ENCODE results near the gene FAM98A. TPM values are rescaled to one million over a fixed set of nuclear protein-coding genes. Genes with fewer than 3 reads are reported as not detected.

FAM98A gene
- 10 to 100 TPM; 33.4 to 33.9 TPM for total RNA-seq

DNA sequence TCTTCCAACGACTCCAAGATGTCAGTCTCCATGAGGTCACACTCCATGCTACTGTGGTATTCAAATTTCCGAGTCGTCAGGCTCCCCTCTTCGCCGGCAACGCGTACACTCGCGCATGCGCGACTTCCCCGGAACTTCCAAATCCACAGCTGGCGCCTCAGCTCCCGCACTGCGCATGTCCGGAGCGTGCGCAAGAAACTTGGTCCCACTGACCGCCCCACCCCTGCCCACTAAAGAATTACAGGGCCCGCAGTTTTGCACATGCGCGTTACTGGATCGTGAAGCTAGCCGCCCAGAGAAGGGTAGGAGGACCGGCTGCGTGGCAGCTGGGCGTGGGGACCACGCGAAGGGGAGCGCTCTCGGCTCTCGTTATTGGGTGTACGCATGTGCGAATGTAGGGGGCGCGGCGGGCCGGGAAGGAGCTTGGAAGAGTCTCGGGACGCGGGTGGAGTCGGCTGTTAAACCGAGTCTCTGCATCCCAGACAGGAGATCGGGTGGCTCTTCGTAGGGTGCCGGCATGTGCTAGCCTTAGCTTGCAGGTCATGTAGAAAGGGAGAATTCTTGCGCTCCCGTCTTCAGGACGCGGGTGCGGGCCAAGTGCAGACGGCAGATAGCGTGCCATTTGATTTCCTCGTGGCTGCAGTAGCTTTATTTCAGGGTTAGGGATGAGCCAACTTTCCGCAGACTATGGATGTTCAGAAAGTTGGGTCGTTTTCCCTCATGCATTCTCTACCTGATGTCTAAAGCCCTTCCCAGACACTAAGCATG is at the start of gene FAM98A:
Gene FAM98A, minus strand, starts transcription at position 125 of the 768 bp plus-strand sequence. Its CDS starts 78 bp downstream, at position 47.
- peak; percentile 99 for DNase-seq
- Mint-ChIP-seq H3K27me3 (ENCODE audit: low read depth) (no peaks in the 10 kb centered on the region), H3K4me1 (ENCODE audit: low read depth) (peaks cover 22% of the 10 kb centered on the region), H3K9me3 (ENCODE audit: insufficient read depth) (no peaks in the 10 kb centered on the region), H3K36me3 (ENCODE audit: low read depth) (peaks cover 10% of the 10 kb centered on the region), H3K27ac (peak within 1 kb of the TSS; percentile 96), H3K4me3 (peak within 1 kb of the TSS; percentile 98)
- ChIA-PET POLR2A (interaction anchor here (0.6 to 2.1 kb wide), 5 partner anchors 13 to 380 kb away, joined by 3 to 27 read pairs (median 3); partner anchors contain the start of gene RASGRP3), CTCF (interaction anchor here (0.8 to 3.8 kb wide), 8 partner anchors 9 to 204 kb away, joined by 3 to 26 read pairs (median 4); no protein-coding TSS in a partner anchor)
- ATAC-seq, result peak; percentile 94

DNA sequence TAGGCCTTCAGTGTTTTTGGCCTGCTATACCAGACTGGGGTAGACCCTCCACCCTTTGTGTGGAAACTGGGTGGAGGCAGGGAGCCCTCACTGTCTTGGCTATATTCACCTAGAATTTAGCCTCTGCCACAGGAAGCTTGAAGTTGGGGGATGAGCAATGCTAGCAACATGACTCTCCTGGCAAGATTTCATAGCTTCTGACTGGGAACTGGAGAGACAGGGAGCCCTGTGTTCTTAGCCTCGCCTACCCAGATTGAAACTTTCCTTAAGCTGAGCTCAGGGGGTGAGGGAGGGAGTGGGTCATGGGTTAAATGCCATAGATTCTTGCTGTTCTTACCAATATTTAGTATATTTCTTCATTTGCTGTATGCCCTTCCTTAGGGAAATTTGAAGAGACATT is 46.8 kb upstream of the FAM98A start:
- Mint-ChIP-seq H3K27me3 (ENCODE audit: low read depth) (peaks cover 2% of the 10 kb centered on the region), H3K4me1 (ENCODE audit: low read depth) (no peaks in the 10 kb centered on the region), H3K27ac (no peak overlapping the region), H3K36me3 (ENCODE audit: low read depth) (no peaks in the 10 kb centered on the region), H3K4me3 (no peak overlapping the region), H3K9me3 (ENCODE audit: insufficient read depth) (no peaks in the 10 kb centered on the region)
- ChIA-PET CTCF (no interaction called here), POLR2A (no interaction called here)
- ATAC-seq (no peak), DNase-seq (no peak)

DNA sequence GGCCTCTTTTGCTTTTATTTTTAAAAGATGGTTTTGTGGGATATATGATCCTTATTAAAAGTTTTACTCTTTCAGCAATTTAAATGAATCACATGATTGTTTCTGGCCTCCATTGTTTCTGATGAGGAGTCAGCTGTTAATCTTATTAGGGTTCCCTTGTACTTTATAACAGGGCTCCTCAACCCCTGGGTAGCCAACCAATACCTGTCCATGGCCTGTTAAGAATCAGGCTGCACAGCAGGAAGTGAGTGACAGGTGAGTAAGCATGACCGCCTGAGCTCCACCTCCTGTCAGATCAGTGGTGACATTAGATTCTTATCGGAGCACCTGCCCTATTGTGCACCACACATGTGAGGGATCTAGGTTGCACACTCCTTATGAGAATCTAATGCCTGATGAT is 45.1 kb upstream of the FAM98A start:
- Mint-ChIP-seq H3K4me1 (ENCODE audit: low read depth) (no peaks in the 10 kb centered on the region), H3K36me3 (ENCODE audit: low read depth) (no peaks in the 10 kb centered on the region), H3K4me3 (no peak overlapping the region), H3K27me3 (ENCODE audit: low read depth) (peaks cover 2% of the 10 kb centered on the region), H3K27ac (no peak overlapping the region), H3K9me3 (ENCODE audit: insufficient read depth) (no peaks in the 10 kb centered on the region)
- POLR2A ChIA-PET, result no interaction called here
- ATAC-seq, result no peak
- CTCF ChIA-PET, result no interaction called here
- no peak for DNase-seq

DNA sequence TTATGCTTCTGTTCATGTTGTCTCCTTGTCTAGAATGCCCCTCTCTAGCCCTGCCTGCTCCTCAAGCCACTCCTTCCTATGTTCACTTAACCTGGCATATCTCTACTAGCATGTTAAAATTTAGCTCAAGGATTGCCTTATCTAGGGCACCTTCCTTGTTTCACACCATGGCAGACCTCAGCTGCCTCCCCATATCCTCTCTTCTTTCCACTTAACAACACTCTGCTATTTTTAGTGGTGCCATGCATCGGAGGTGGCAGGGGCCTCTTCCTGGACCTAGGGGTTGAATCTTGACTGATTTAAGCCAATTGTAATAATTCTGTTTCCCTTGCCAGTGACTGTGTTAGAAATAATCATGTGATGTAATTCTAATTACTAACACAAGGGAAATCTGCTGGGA is 36.9 kb upstream of the FAM98A start:
- ChIA-PET CTCF (interaction anchor here (0.8 kb wide), 1 partner anchor 15 kb away, joined by 3 read pairs; no protein-coding TSS in a partner anchor), POLR2A (no interaction called here)
- H3K27ac Mint-ChIP-seq, result no peak overlapping the region
- no peaks in the 10 kb centered on the region for H3K36me3 Mint-ChIP-seq (ENCODE audit: low read depth)
- ATAC-seq, result no peak
- no peaks in the 10 kb centered on the region for H3K27me3 Mint-ChIP-seq (ENCODE audit: low read depth)
- no peaks in the 10 kb centered on the region for H3K9me3 Mint-ChIP-seq (ENCODE audit: insufficient read depth)
- no peaks in the 10 kb centered on the region for H3K4me1 Mint-ChIP-seq (ENCODE audit: low read depth)
- H3K4me3 Mint-ChIP-seq, result no peak overlapping the region
- DNase-seq, result no peak

DNA sequence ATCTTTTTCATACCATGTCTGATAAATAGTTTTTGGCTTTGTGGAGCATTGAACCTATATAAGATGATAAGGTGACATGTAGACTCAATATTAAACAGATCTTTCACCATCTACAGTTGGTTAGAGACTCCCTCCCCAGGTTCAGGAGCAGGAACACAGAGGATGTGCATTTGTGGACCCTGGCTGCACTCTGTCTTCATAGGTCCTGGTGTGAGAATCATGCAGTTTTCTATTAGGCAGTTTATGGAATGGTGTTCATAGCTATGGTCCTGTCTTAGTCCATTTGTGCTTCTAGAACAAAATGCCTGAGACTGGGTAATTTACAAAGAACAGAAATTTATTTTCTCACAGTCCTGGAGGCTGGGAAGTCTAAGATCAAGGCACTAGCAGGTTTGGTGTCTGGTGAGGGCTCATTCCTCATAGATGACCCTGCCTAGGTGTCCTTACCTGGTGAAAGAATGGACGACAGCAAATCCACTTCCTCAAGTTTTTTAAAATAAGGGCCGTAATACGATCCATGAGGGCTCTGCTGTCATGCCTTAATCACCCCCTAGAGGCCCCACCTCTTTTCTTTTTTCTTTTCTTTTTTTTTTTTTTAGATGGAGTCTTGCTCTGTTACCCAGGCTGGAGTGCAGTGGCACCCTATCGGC is 35.3 kb upstream of the FAM98A start:
- ATAC-seq (no peak), DNase-seq (no peak)
- ChIA-PET CTCF (no interaction called here), POLR2A (no interaction called here)
- Mint-ChIP-seq H3K4me3 (no peak overlapping the region), H3K36me3 (ENCODE audit: low read depth) (no peaks in the 10 kb centered on the region), H3K9me3 (ENCODE audit: insufficient read depth) (no peaks in the 10 kb centered on the region), H3K27ac (no peak overlapping the region), H3K27me3 (ENCODE audit: low read depth) (no peaks in the 10 kb centered on the region), H3K4me1 (ENCODE audit: low read depth) (no peaks in the 10 kb centered on the region)

DNA sequence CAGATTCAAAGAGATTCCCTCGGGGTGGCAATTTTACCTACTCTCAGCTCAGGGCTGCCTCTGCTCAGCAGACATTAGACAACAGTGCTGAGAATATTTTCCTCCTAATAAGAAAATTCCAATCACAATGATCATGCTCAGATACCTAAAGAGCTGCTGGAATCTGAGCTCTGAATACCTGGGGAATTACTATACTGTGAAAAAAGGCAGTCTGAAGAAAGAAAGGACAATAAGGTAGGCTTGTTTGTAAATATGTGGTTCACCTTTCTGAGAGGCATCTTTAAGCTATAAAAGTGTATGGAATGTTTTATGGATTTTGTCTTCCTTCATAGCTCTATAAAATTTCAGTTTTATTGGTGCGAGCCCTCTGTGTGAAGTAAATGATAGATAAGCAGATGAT is 34.2 kb upstream of the FAM98A start:
- H3K27ac Mint-ChIP-seq, result no peak overlapping the region
- no peak overlapping the region for H3K4me3 Mint-ChIP-seq
- H3K36me3 Mint-ChIP-seq (ENCODE audit: low read depth), result no peaks in the 10 kb centered on the region
- POLR2A ChIA-PET, result no interaction called here
- H3K4me1 Mint-ChIP-seq (ENCODE audit: low read depth), result no peaks in the 10 kb centered on the region
- H3K27me3 Mint-ChIP-seq (ENCODE audit: low read depth), result no peaks in the 10 kb centered on the region
- ATAC-seq, result no peak
- CTCF ChIA-PET, result no interaction called here
- H3K9me3 Mint-ChIP-seq (ENCODE audit: insufficient read depth), result no peaks in the 10 kb centered on the region
- DNase-seq, result no peak

DNA sequence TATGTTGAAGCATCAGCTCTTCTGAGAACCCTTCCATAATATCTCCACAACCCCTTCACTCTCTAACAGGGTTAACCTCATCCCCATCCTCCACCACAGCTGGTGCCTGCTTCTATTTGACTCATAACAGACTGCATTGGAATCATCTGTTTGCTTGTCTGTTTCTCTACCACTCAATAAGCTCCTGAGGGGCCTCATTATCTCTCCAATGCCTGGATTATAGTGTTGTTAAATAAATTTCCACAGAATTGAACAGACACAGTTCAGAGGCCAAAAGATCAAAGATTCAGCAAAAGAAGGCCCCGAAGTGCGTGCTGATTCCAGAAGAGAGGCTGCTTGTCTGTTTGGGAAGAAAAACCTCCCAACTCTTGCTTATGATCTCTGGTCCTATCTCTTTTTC is 33.7 kb upstream of the FAM98A start:
- POLR2A ChIA-PET, result no interaction called here
- no peak overlapping the region for H3K27ac Mint-ChIP-seq
- H3K27me3 Mint-ChIP-seq (ENCODE audit: low read depth), result no peaks in the 10 kb centered on the region
- CTCF ChIA-PET, result no interaction called here
- no peaks in the 10 kb centered on the region for H3K9me3 Mint-ChIP-seq (ENCODE audit: insufficient read depth)
- ATAC-seq (no peak), DNase-seq (no peak)
- no peaks in the 10 kb centered on the region for H3K36me3 Mint-ChIP-seq (ENCODE audit: low read depth)
- no peak overlapping the region for H3K4me3 Mint-ChIP-seq
- no peaks in the 10 kb centered on the region for H3K4me1 Mint-ChIP-seq (ENCODE audit: low read depth)

DNA sequence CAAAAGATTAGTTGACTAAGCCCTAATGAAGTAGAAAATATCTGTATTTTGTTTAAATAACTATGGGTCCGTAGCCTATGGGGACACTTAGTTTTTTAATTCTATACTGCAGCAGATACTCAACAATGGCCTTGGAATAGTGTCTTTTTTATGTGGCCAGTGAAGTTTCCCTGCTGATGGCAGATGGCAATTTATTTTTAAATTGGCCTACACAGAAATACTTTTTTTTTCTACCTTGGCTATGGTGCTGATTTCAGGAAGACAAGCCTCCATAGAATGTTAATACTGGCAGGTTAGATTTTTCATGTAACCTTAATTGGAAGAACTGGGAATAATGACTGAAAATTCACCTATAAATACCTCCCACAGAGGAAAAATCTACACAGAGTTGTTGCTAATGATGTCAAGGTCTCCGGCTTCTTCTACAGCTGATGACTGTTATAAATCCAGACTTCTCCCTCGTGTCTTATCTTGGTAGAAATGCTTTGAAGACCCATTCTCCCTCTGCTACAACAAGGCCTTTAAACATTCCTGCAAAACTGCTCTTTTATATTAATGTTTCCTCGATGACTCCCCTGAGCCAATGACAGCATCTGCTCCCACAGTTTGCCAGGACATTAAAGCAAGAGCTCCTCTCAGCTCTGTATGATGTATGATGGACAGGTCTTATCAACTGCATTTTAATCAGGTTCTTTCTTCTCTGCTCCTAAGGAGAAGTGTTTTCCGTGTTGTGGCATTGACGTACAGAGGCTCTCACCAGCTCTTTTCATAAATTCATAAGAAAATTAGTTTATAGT is 29.1 kb upstream of the FAM98A start:
- Mint-ChIP-seq H3K9me3 (ENCODE audit: insufficient read depth) (no peaks in the 10 kb centered on the region), H3K27me3 (ENCODE audit: low read depth) (no peaks in the 10 kb centered on the region), H3K27ac (no peak overlapping the region), H3K4me1 (ENCODE audit: low read depth) (no peaks in the 10 kb centered on the region), H3K4me3 (no peak overlapping the region), H3K36me3 (ENCODE audit: low read depth) (no peaks in the 10 kb centered on the region)
- no peak for DNase-seq
- ChIA-PET CTCF (no interaction called here), POLR2A (no interaction called here)
- no peak for ATAC-seq

DNA sequence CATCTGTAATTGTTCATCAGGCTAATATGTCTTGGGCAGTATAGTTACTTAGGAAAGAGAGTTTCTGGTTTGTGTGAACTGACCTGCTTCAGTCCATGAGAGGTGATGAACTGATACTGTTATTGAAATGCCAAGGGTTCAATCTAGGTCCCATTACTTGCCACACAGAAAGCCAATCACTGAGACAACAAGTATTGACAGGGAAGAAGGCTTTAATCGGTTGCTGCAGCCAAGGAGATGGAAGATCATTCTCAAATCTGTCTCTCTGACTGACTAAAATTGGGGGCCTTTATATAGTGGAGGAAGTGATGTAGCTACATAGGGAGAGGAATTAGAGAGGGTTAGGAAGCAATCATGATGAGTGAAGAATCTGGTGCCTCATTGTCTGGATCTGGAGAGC is 19.9 kb upstream of the FAM98A start:
- Mint-ChIP-seq H3K9me3 (ENCODE audit: insufficient read depth) (peaks cover 35% of the 10 kb centered on the region), H3K36me3 (ENCODE audit: low read depth) (no peaks in the 10 kb centered on the region), H3K4me3 (no peak overlapping the region), H3K27me3 (ENCODE audit: low read depth) (no peaks in the 10 kb centered on the region), H3K27ac (no peak overlapping the region), H3K4me1 (ENCODE audit: low read depth) (no peaks in the 10 kb centered on the region)
- no peak for DNase-seq
- CTCF ChIA-PET, result no interaction called here
- POLR2A ChIA-PET, result no interaction called here
- ATAC-seq, result no peak

DNA sequence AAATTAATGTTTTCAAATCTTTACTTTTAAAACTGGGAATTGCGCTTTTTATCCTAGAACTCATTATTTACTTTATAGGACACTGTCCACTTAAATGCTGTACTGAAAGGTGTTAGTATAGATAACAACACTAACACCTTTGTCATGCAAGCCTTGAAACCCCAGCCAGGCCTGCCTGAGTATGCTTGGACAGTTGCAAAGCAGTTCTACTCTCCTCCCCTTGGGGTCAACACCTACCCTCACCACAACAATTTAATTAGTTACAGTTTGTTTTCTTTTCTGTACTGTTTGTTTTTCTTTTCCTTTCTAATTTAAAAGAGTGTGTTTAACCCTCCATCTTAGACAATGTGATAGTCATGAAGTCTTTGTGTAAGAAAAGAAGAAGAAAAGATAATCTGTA is 18.9 kb upstream of the FAM98A start:
- no peaks in the 10 kb centered on the region for H3K4me1 Mint-ChIP-seq (ENCODE audit: low read depth)
- no peak overlapping the region for H3K4me3 Mint-ChIP-seq
- POLR2A ChIA-PET, result no interaction called here
- no peak overlapping the region for H3K27ac Mint-ChIP-seq
- no peaks in the 10 kb centered on the region for H3K27me3 Mint-ChIP-seq (ENCODE audit: low read depth)
- CTCF ChIA-PET, result no interaction called here
- DNase-seq (no peak), ATAC-seq (no peak)
- peaks cover 35% of the 10 kb centered on the region for H3K9me3 Mint-ChIP-seq (ENCODE audit: insufficient read depth)
- no peaks in the 10 kb centered on the region for H3K36me3 Mint-ChIP-seq (ENCODE audit: low read depth)

DNA sequence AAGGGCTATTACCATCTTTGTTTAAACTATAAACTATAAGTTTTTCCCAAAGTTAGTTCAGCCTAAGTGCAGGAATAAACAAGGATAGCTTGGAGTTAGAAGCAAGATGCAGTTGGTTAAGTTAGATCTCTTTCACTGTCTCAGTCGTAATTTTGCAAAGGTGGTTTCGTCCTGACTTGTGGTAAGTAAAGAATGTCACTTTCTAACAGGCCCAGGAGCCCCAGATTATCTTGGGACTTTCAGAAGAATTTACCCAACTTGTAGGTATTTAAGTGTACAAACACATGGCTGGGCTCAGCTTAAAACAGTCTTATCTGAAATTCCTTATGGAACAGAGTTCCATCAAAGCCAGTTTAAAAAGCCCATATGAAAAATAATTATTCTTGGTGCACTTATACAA is 18.3 kb upstream of the FAM98A start:
- no peak overlapping the region for H3K27ac Mint-ChIP-seq
- POLR2A ChIA-PET, result no interaction called here
- CTCF ChIA-PET, result no interaction called here

DNA sequence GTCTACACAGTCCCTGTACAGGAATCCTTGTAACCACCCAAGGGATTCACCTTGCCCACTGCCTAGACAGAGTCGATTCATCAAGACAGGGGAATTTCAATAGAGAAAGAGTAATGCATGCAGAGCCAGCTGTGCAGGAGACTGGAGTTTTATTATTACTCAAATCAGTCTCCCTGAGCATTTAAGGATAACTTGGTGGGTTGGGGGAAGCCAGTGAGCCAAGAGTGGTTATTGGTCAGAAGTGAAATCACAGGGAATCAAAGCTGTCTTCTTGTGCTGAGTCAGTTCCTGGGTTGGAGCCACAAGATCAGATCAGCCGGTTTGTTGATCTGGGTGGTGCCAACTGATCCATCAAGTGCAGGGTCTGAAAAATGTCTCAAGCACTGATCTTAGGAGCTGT is 17.8 kb upstream of the FAM98A start:
- no peak for ATAC-seq
- H3K4me1 Mint-ChIP-seq (ENCODE audit: low read depth), result no peaks in the 10 kb centered on the region

More for the DNA sequence above, 18.3 kb upstream of the FAM98A start:
- ATAC-seq (no peak), DNase-seq (no peak)
- H3K27me3 Mint-ChIP-seq (ENCODE audit: low read depth), result no peaks in the 10 kb centered on the region
- no peak overlapping the region for H3K4me3 Mint-ChIP-seq
- no peaks in the 10 kb centered on the region for H3K36me3 Mint-ChIP-seq (ENCODE audit: low read depth)
- no peaks in the 10 kb centered on the region for H3K4me1 Mint-ChIP-seq (ENCODE audit: low read depth)
- peaks cover 35% of the 10 kb centered on the region for H3K9me3 Mint-ChIP-seq (ENCODE audit: insufficient read depth)

More for the DNA sequence above, 17.8 kb upstream of the FAM98A start:
- Mint-ChIP-seq H3K27ac (no peak overlapping the region), H3K4me3 (no peak overlapping the region), H3K27me3 (ENCODE audit: low read depth) (no peaks in the 10 kb centered on the region), H3K9me3 (ENCODE audit: insufficient read depth) (peaks cover 35% of the 10 kb centered on the region), H3K36me3 (ENCODE audit: low read depth) (no peaks in the 10 kb centered on the region)
- ChIA-PET CTCF (no interaction called here), POLR2A (no interaction called here)
- DNase-seq, result no peak

Measured in activated CD8-positive, alpha-beta T cell treated with anti-CD3 and anti-CD28 coated beads, Interleukin-2, amount 10 ng/mL, durations not matched to agents 7 days and 5 days (primary cell).